GM18907 (cell line): ENCODE measurements around the gene CADM2.
"Not testable (repeated sequence)": the region's sequence is repeated elsewhere in the genome, so short reads cannot be mapped to it uniquely, and the experiment has no call there.

Experiments
- ATAC-seq: cut with Tn5 transposase; IDR thresholded peaks from one replicate; pipeline ENCODE4 v1.9.1; 2021; ENCODE audit warnings: mild to moderate bottlenecking, moderate library complexity; ENCODE audit not compliant: unreplicated experiment

The CADM2 gene

DNA sequence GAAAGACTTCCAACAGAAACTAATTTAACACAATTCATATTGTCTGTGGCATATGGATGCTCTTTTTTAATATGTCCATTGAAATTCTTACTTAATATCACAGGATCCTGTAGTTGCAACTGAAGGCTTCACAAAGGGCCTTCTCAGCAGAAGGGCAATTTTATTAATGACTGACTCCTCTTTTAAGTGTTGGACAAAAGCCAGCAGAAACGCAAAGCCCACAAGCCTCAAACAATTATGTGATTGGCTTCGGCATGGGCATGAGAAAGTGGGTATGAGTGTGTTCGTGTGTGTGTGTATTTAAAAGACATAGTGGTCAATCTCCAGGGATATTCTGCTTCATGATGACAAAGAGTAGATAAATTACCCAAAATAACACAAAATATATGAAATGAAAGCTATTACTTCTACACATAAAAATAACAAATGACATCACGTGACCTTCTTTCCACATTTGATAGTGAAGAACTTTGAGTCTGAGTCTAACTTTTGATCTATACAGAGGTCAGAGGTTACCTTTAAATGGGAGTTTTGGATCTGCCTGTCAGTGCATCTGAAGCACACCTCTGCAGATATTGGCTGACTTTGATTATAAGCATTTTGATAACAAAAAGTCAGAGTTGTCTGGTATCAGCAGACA, 496.9 kb downstream of the CADM2 start:
- ATAC-seq, result no peak

DNA sequence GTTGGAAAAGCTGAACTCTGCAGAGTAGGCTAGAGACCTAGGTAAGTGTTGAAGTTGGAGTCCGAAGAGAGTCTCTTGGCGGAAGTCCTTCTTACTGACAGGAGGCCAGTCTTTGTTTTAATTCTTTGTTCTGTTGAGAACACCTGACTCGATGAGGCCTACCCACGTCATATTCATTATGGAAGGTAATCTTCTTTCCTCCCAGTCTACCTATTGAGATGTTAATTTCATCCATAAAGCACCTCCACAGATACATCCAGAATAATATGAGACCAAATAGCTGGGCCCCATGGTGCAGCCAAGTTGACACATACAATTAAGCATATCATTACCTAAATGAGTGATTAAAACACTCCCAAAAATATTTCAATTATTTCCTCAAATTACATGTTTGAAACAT, 515.5 kb downstream of the CADM2 start:
- no peak for ATAC-seq

- no peak for ATAC-seq
Observed at GRCh38 chr3:85475346-85475745, 516.6 kb downstream of the CADM2 start.

DNA sequence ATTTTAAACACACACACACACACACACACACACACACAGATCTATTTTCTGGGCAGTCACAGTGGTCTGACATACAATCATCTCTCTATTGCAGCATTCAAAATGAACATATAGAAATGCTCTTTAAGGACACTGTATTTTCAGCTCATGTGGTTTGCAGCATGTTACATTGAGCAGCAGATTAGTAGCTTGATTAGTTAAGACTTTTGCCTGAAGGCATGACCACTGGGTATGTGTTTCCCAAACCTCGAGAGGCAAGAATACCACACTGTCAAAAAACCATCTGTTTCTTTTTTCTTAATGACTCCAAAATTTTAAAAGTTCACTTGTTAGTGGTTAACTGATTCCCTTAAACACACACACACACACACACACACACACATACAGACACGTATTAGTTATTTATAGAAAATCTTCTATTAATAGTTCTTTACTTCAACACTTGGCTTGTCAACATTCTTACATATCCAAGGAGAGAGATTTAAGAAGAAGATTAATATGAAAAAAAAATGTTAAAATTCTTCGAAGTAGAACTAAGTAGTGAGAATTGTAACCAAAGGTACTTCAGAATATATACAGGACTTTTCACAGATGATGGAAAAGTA, 518.2 kb downstream of the CADM2 start:
- ATAC-seq, result no peak

DNA sequence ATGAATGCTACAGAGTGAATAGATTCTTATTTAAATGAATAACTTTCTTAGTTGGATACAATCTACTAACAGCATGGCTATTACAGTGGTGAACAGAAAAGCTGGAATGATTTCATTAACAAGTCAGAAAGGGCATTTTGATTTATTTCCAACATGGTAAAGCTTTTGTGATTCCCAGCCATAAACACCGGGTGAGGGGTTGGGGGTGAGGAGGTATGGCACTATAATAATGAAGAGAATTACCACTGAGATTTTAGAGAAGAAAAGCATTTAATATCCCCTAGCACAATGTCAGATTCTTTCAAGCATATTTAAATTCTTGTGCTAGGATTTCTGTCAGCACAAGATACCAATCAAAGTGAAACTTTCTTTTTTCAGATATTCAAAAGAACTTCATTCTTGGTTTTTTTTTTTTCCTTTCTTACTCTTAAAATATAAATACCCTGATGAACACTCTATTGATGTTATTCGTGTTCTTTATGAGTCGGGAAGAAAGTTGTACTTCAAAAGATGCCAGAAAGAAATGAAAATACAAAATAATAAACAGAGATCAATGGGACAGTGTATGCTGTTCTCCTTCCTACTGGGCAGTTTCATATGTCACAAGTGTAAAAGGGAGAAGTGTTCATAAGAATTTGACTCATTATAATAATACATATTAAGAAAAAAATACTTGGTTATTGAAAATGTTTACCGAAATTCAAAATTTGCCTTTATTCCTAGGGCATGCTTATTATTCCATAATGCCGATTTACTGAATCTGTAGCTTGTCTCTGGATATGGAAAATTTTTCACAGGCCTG, 522.8 kb downstream of the CADM2 start:
- no peak for ATAC-seq

DNA sequence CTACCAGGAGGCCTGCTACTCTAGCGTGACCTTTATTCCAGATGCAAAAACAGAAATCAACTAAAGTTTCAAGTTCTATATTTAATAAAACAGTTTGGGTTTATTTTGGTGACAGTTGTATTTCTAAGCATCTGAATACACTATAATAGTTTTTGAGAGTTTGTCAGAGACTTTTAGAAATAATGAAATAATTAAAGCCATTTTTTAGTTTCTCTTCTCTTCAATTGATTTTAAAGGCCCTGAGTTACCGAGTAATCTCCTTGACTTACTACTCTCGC, 523.4 kb downstream of the CADM2 start:
- ATAC-seq, result no peak

GRCh38 chr3:85483986-85484385, 525.2 kb downstream of the CADM2 start:
- no peak for ATAC-seq

DNA sequence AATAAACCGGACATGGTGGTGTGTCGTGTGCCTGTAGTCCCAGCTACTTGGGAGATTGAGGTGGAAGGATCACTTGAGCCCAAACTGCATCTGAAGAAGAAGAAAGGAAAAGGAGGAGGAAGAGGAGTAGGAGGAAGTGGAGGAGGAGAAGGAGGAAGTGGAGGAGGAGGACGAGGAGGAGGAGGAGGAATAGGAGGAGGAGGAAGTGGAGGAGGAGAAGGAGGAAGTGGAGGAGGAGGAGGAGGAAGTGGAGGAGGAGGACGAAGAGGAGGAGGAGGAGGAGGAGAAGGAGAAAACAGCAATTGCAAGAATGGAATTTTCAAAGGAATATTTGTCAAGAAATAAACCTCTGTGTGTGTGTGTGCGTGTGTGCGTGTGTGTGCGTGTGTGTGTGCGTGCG, 528.6 kb downstream of the CADM2 start:
- no peak for ATAC-seq

DNA sequence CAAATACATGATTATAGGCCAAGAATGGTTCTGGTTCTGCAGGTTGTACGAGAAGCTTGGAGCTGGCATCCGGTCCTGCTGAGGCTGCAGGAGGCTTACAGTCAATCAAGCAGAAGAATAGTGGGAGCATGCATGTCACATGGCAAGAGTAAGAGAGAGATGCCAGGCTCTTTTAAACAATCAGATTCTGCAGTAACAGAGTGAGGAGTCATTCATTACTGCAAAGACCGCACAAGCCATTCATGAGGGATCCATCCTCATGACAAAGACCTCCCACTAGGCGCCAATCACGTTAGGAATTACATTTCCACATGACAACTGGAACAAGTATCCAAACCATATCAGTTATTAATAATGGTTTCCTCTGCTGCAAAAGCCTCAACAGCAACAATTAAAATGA, 536.8 kb downstream of the CADM2 start:
- ATAC-seq, result no peak

- no peak for ATAC-seq
Observed at GRCh38 chr3:85498177-85498576, 539.4 kb downstream of the CADM2 start.

DNA sequence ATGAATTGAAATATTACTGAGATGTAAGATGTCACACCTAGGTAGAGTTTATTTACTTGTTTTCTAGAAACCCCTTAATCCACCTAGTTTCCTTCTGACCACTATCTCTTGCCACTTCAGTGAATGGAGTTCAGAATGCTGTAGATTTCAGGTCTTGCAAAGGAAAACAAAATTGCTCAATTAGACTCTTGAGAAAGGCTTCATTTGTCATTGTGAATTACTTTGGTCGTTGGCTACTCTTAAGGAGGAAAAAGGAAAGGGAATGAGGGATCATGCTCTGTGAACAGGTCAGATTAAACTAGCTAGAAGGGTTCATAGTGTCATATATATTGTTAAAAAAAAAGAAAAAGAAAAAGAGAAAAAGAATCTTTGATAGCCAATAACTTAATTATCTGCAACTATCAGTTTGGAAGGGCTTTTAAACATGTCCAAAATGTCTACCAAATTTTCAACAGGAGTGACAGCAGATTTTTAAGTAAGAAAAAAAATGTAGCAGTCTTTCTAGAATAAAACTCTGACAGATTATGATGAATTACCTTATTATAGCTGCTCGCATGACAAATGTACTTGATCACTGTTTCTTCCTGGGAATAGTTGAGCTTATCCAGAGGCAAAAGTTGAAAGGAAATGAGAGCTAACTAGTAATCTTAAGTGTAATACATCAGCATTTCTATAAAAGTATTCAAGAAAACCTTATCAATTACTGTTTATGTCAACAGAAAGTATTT, 543.5 kb downstream of the CADM2 start:
- ATAC-seq, result no peak

DNA sequence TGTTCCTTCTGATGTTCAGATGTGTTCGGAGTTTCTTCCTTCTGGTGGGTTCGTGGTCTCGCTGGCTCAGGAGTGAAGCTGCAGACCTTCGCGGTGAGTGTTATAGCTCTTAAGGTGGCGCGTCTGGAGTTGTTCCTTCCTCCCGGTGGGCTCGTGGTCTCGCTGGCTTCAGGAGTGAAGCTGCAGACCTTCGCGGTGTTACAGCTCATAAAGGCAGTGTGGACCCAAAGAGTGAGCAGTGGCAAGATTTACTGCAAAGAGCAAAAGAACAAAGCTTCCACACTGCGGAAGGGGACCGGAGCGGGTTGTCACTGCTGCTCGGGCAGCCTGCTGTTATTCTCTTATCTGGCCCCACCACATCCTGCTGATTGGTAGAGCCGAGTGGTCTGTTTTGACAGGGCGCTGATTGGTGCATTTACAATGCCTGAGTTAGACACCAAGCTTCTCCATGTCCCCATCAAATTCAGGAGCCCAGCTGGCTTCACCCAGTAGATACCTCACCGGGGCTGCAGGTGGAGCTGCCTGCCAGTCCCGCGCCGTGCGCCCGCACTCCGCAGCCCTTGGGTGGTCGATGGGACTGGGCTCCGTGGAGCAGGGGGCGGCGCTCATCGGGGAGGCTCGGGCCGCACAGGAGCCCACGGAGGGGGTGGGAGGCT, 545.5 kb downstream of the CADM2 start:
- not testable (repeated sequence) for ATAC-seq

GRCh38 chr3:85504785-85505511, 546.2 kb downstream of the CADM2 start:
- ATAC-seq, result not testable (repeated sequence)

- ATAC-seq, result not testable (repeated sequence)
Observed at GRCh38 chr3:85507052-85507451, 548.3 kb downstream of the CADM2 start.

- ATAC-seq, result no peak
Observed at GRCh38 chr3:85508659-85509058, 549.9 kb downstream of the CADM2 start.

DNA sequence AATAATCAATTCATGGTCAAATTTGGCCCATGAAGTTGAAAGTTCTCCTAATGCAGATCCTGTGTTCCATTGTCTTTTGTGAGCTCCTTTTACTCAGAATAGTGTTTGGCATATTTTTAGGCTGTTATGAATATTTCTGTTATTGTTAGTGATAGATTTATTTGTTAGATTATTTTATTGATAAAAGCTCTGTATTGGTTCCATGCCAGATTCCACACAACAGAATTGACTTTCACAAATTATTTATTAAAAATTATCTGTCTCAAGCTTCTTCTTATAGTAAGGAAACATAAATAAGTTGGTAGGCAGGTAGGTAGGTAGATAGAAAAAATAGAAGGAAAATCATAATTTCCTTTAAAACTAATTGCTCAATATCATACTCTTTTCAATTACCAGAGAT, 557.4 kb downstream of the CADM2 start:
- no peak for ATAC-seq

DNA sequence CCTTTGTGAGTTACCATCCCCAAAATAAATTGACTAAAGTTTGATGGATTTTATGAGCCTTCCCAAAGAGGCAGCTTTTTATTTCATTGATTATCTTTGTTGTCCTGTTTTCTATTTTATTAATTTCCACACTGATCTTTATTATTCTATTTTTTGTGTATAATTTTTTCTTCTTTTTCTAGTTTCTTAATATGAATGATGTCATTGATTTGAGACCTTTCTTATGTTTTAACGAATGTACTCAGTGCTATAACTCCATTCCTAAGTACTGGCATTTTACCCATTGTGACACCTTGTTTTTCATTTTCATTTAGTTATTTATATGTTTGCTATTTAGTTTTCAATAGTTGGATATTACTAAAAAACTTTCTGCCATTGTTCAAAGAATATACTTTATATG, 565.3 kb downstream of the CADM2 start:
- ATAC-seq, result no peak

- ATAC-seq, result no peak
Observed at GRCh38 chr3:85525264-85525663, 566.5 kb downstream of the CADM2 start.

- ATAC-seq, result no peak
Observed at GRCh38 chr3:85533586-85533985, 574.8 kb downstream of the CADM2 start.

- ATAC-seq, result no peak
Observed at GRCh38 chr3:85535517-85535916, 576.7 kb downstream of the CADM2 start.

DNA sequence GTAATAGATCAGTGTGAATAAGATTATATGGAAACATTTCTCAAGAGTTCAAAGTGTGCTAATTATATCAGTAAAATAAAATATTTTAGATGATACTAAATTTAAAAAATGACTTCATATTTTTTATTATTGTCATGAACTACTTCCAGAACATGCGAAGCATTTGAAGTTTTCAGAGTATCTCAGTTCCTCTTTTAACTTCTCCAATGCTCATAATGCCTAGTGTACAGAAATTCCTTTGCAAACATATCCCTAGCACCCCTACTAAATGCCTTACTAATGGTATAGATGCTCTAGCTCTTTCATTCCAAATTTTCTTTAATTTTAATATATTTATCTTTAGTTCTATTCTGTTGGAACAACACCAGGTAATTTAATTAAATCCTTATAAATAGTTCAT, 580.4 kb downstream of the CADM2 start:
- no peak for ATAC-seq
